ENCODE measurements around the gene HLA-DOB.

- TF ChIP-seq POLR2AphosphoS5 (IDR thresholded peaks at IDR 0.05; ENCODE audit: insufficient read depth, low read depth, low read length), result no peak
- no peak for TF ChIP-seq CTCF (IDR thresholded peaks at IDR 0.05; ENCODE audit: extremely low read depth in 1 of 2, insufficient read depth in 1 of 2, low read depth in 1 of 2, low read length in 2 of 2)
Measured at GRCh38 chr6:32830017-32830416, 13.2 kb upstream of the HLA-DOB start.
